Fibroblast of skin of abdomen (primary cell): ENCODE results near the gene MGST3.
"Not testable (repeated sequence)": the region's sequence is repeated elsewhere in the genome, so short reads cannot be mapped to it uniquely, and the experiment has no call there.

Experiments
- DNase-seq: peaks from one replicate; pipeline ENCODE4 v3.0.0-alpha.2; 2013

The MGST3 gene

DNA sequence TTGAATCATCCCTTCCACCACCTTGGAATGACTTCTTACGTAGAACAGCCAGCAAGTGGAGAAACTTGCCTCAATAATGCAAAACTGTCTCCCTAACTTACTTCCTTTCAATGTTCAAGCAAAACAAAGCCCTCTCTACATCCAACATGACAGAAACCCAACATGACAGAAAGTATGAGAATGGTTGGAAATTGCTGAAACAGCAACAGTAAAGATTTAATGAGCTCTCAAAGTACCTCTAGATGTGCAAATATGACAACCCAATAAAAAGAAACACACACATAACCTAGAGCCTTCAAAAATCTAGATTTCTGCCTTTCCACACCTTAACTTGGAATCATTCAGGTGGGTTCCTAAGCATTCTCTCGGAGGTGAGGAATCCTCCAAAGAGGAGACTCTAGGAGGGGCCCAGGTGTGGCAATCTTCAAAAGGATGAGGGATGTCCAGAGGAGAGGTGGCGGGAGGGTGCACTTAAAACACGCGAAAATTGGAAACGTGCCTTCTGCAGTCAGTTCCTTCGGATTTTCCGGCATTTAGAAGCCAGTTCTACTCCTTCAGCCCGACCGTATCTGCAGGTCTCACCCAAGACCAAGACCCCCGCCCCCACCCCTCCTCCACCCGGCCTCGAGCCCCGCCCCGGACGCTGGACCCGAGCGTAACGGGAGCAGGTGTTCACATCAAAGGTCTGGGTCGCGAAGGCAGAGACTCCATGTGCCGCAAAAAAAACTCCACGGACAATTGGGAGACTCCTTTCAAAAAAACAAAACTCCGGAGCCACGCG lies 996 bp upstream of the MGST3 start:
- no peak for DNase-seq

- peak; percentile 85 for DNase-seq
Measured at GRCh38 chr1:165631342-165632151, 513 bp downstream of the MGST3 start.

DNA sequence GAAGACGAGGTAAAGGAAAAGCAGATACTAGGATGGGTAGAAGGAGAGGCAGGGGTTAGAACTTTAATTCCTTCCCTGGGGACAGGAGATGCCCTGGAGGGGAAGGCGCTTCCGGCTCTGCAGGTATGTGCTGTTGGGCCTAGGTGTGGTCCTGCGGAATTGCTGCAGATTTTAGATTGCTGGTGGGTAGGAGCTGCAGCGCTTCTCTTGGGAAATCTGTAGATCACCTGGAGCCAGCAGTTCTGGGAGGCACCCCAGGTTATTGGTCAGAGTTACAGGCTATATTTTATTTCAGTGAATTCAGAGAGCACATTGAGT lies 1.1 kb downstream of the MGST3 start:
- DNase-seq, result no peak

DNA sequence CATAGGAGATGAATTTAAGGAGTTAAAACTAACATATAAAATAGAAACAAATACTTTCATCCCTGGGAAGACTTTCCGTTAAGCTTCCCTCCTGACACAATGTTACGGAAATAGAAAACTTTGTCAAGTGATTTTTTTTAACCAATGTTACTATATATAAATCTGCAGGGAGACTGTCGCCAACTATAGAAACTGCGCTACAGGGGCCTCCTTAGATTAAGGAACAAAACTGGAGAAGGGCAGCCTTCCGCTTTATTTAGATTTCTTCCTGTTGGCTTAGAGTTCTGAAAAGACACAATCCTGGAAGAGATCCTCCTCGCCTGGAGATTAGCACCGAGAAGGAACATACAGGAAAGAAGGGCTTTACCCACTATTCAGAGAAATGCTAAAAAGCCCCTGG lies 1.5 kb downstream of the MGST3 start:
- DNase-seq, result no peak

GRCh38 chr1:165633614-165634013 lies 2.6 kb downstream of the MGST3 start:
- DNase-seq, result peak; percentile 39

- DNase-seq, result no peak
Measured at GRCh38 chr1:165634154-165634921, 3.3 kb downstream of the MGST3 start.

- no peak for DNase-seq
Measured at GRCh38 chr1:165635329-165635728, 4.3 kb downstream of the MGST3 start.

DNA sequence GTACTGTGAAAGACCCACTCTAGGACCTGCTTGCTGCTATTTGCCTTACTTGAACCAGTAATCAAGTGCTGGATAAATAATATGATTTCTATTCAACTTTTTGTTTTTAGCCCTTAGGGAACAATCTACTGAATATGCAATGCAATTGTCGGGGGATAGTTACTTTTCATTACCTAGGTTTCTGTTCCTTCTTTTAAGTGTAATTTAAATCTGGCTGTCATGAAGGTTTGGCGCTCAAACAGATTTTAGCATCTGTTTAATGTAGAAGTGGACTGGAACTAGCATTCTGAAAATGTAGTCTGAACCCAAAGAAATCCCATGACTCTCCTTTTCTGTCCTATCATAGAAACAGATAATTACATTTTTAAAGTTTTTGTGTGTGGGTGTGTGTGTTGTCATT lies 4.8 kb downstream of the MGST3 start:
- DNase-seq, result no peak

GRCh38 chr1:165637427-165637826 lies 6.4 kb downstream of the MGST3 start:
- peak; percentile 54 for DNase-seq

GRCh38 chr1:165638211-165638610 lies 7.2 kb downstream of the MGST3 start:
- not testable (repeated sequence) for DNase-seq

GRCh38 chr1:165639821-165640623 lies 9.0 kb downstream of the MGST3 start:
- DNase-seq, result peak; percentile 40

DNA sequence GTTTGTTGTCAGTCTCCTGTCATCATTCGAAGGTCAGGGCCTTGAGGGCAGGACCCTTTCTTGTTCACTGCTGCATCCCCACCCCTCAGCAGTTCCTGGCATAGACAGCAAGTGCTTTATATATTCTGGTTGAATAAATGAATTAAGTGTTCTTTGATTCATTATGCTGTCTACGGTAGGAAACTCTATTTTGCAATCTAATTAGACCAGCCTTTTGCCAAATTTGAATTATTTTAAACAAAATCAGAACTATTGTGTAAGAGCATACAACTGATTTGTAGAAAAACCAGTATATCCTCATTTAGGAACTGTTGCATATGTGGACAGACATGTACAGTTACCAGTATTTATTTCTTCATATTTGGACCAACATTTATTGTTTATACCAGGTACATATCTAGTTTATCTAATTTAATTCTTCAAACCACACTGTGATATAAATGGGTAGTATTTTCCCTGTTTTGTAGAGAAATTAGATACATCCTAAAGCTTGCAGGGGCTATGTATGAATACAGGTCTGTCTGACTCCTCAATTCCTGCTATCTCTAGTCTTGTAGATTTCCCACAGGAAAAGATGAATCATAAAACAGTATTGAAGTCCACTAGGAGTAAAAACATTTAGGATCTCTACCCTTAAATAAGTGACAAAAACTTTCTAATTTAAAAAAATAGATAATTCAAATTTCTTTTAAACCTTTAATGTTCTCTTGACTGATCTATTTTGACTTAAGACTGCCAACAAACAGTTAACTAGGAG lies 10.4 kb downstream of the MGST3 start:
- no peak for DNase-seq

- no peak for DNase-seq
Measured at GRCh38 chr1:165644064-165644735, 13.2 kb downstream of the MGST3 start.

DNA sequence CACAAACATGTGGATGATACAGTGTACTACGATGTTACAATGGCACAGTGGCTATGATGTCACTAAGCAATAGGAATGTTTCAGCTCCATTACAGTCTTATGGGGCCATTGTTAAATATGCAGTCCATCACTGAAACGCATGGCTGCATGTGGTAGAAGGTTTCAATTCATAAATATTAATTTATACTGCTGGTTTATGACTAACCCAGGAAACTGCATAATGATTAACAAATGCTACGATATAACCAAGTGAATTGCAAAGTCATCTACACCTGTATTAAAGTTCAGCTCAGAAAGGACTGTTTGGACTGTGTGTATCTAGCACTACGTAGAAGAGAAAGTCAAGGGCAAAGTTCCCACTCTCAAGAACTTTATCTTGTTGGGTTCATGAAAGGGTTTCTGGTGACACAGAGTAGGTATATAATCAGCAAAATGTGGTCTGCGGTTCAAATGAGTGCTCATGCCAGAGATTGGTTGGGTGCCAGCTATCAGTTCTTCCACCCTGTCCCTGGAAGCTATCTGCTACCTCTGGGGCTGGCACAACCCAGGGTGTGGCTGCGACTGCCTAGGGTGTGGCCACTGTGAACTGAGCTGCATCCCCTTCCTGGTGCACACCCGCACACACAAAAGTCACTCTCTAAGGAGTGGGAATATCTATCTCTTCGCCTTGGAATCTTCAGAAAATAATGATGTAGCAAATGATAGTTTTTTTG lies 14.8 kb downstream of the MGST3 start:
- peak; percentile 17 for DNase-seq

DNA sequence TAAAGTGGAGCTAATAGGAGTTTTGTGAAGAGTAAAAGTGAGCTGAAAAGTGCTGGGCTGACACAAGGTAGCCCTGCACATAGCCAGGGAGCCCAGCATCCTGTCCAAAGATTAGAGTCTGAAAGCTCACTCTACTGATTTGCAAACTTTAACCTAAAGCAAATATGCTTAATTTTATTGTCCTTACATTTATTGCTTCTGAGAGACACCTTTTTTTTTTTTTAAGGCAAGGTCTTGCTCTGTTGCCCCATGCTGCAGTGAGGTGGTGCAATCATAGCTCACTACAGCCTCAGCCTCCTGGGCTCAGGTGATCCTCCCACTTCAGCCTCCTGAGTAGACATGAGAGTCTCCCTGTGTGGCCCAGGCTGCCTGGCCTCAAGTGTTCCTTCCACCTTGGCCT lies 16.5 kb downstream of the MGST3 start:
- DNase-seq, result no peak

DNA sequence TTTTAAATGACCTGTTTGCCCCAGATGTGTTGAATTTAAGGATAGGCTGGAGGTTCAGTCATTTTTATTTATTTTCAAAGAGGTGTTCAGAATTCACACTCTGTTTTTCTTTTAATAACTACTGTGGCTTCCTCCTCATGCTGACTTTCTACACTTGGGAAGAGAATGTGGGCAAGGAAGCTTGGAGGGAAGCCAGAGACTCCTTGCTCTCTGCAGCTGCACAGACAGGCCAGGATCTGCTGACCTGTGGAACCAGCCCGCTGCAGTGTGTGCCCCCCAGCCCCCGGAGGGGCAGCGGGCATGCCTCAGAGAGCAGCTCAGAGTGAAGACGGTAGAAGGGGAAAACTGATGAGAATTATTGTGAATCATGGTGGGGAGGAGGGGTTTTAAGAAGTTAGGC lies 16.9 kb downstream of the MGST3 start:
- DNase-seq, result no peak

GRCh38 chr1:165648919-165649572 lies 18.0 kb downstream of the MGST3 start:
- DNase-seq, result no peak

DNA sequence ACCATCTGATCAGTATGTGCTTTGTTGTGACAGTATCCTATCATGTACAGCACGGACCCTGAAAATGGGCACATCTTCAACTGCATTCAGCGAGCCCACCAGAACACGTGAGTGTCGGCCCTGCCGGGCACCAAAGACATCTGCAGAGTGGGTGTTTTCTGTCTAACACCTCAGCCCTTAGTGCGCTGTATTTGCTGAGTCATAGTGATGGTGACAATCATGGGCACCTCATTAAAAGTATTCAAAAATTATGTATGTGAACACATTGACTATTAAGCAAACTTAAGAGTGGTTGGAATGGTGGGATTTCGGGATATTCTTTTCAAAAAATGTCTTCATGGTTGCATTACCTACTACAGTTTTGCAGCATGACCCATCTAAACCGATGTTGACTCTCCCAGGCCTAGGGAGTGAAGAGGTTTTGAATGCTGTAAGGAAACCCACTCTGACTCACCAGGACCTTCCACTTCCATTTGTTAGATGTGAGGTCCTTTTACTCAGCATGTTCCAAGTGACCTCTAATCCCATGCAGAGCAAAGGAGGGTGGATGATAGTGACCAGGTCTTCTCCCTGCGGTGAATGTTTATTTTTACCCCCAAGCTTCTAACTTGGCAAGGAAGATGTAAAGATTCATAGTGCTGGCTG lies 20.1 kb downstream of the MGST3 start:
- no peak for DNase-seq
